HCT116 (cell line): ENCODE measurements around the gene B4GALNT2.

Experiments used
- SP1 ChIP-seq: IDR thresholded peaks from 2 replicates; pipeline ENCODE4 v1.6.1; 2012; ENCODE audit warnings: low read depth
- TF ChIP-seq, protein P1 (sequence below), 3 experiments: fragments of 200-600 bp in 1 of 3; sonication (generic) in 1 of 3; IDR thresholded peaks in 2 of 3; conservative IDR thresholded peaks in 1 of 3; 2 replicates each; pipeline ENCODE4 v1.5.1; 2012 to 2017; ENCODE audit warnings: low read depth in 2 of 3, low read length in 2 of 3, antibody characterized with exemption in 1 of 3, borderline replicate concordance in 1 of 3, control low read depth in 1 of 3, mild to moderate bottlenecking in 1 of 3, mixed read lengths in 1 of 3, mixed run types in 1 of 3, moderate library complexity in 1 of 3; ENCODE audit not compliant: insufficient read depth in 1 of 3

DNA sequence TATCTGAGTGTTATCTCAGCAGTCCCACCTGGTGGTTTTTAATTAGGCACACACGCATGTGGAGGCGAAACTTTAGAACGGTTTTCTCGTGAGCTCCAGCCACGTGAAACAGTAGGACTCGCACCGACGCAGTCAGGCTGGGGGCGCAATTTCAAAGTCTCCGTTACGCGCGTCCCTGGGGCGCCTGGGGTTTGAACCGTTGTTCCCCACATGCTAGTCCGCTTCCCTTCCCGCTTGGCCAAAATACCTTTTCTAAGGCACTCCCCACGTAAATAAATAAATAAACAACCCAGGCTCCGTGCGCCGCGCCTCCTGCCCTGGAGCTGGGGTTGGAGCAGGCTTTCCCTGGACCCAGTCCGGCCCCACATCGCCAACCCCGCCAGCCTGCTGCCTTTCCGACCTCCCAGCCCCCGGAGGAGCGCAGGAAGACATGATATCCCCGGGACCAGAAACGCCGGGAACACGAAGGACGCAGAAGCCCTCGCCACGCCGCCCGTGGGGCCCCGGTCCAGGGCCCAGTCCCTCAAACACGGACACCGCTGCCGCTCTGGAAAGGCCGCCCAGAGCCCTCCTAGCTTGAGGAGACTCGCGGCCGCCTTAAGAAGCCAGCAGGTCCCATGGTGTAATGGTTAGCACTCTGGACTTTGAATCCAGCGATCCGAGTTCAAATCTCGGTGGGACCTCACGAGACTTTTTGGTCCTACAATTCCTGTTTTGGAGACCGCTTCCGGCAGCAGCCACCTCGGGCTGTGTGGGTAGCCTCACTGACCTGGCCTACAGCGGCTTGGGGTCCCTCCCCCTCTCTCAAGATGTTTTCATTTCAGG is 59.6 kb downstream of the B4GALNT2 start:
- TF ChIP-seq, protein P1, sequence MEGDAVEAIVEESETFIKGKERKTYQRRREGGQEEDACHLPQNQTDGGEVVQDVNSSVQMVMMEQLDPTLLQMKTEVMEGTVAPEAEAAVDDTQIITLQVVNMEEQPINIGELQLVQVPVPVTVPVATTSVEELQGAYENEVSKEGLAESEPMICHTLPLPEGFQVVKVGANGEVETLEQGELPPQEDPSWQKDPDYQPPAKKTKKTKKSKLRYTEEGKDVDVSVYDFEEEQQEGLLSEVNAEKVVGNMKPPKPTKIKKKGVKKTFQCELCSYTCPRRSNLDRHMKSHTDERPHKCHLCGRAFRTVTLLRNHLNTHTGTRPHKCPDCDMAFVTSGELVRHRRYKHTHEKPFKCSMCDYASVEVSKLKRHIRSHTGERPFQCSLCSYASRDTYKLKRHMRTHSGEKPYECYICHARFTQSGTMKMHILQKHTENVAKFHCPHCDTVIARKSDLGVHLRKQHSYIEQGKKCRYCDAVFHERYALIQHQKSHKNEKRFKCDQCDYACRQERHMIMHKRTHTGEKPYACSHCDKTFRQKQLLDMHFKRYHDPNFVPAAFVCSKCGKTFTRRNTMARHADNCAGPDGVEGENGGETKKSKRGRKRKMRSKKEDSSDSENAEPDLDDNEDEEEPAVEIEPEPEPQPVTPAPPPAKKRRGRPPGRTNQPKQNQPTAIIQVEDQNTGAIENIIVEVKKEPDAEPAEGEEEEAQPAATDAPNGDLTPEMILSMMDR (IDR thresholded peaks at IDR 0.05 in 2 of 3, conservative IDR thresholded peaks at IDR 0.05 in 1 of 3; ENCODE audit: borderline replicate concordance in 1 of 3, insufficient read depth in 1 of 3, low read depth in 2 of 3, low read length in 2 of 3), result peak; percentile 24 to 32 (median 29); a peak in 5 of 6 replicates
- 0 out of 2 replicates have a peak, but pooled peaks have one; percentile 2 for TF ChIP-seq SP1
